Prostate gland (tissue), 2 donors: ENCODE data around the gene MDGA2. TPM values are rescaled to one million over a fixed set of nuclear protein-coding genes. Genes with fewer than 3 reads are reported as not detected.

Experiments used
- DNase-seq: peaks from one replicate; pipeline ENCODE4 v3.0.0-alpha.2; 2019; ENCODE audit warnings: low spot score
- H3K27ac ChIP-seq, 2 donors: fragments of 200-600 bp; sonication (generic); 2 replicates each; pipeline ENCODE4 v1.5.1; 2017 to 2019
- H3K27me3 ChIP-seq: fragments of 200-600 bp; sonication (generic); replicated peaks from 2 replicates; pipeline ENCODE4 v1.5.1; 2019; ENCODE audit not compliant: insufficient read depth
- H3K36me3 ChIP-seq, 2 donors: fragments of 200-600 bp; sonication (generic); 1 replicate in 1 of 2; 2 replicates in 1 of 2; pipeline versions ENCODE4 v1.5.1 to v1.8.1; 2017 to 2019
- H3K4me1 ChIP-seq: fragments of 200-600 bp; sonication (generic); replicated peaks from 2 replicates; pipeline ENCODE4 v1.5.1; 2019
- H3K4me3 ChIP-seq, 2 donors: fragments of 200-600 bp; sonication (generic); 2 replicates each; pipeline ENCODE4 v1.5.1; 2017 to 2019
- H3K9me3 ChIP-seq: fragments of 200-600 bp; sonication (generic); 2 replicates; pipeline ENCODE4 v1.5.1; 2017
- POLR2A ChIP-seq: fragments of 450-650 bp; IDR thresholded peaks from one replicate; pipeline ENCODE4 v1.6.1; 2016; ENCODE audit warnings: antibody characterized with exemption, mild to moderate bottlenecking
- POLR2AphosphoS5 ChIP-seq: sonication (generic); formaldehyde crosslinking; IDR thresholded peaks from one replicate; pipeline ENCODE4 v1.6.1; 2017; ENCODE audit warnings: antibody characterized with exemption
- WGBS: methylation state at CpG from one replicate; pipeline ENCODE4 v1.1.5; 2018; 5-methylcytosine and 5-hydroxymethylcytosine counted together
- intact Hi-C: fragments of 100-400 bp; cut with DNase I; formaldehyde crosslinking; loops from one replicate; pipeline ENCODE4 v1.14.2; 2022
- total RNA-seq, 2 donors: library from RNA; depleted of rRNA; stranded (reverse); fragments of >200 nt; gene quantifications; one replicate each; pipeline ENCODE4 v1.1.0, GENCODE V29; 2016
- TF ChIP-seq, protein P1 (sequence below), 4 experiments: fragments of 200-600 bp in 2 of 4; fragments of 450-650 bp in 2 of 4; sonication (generic) in 2 of 4; IDR thresholded peaks; 1 replicate in 3 of 4; 2 replicates in 1 of 4; pipeline ENCODE4 v1.5.1; 2016 to 2019; ENCODE audit warnings: antibody characterized with exemption in 4 of 4, mild to moderate bottlenecking in 2 of 4, moderate library complexity in 2 of 4

The MDGA2 gene
- total RNA-seq, 2 donors from 2014 or later, result 2.1 TPM; not detected in 1

DNA sequence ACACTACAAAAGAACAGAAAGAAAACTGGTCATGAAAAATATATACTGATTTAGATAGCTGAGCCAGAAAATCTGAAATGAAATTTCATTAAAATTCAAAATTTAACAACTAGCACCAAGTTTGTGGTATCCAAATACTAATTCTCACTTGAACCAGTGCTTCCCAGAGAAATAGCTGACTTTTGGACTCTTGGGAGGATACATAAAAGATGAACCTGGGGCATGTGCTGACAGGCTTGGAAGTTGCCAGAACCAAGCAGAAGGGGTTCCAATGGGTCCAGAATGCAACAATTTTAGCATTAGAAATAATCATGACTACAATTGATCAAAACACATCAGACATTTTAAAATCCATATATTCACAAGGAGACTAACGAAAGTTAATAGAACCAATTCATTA, 175.0 kb downstream of the MDGA2 start:
- Histone ChIP-seq H3K27ac (no peak overlapping the region), H3K4me3 (no peak overlapping the region), H3K27me3 (no peaks in the 10 kb centered on the region), H3K4me1 (no peaks in the 10 kb centered on the region), H3K36me3 (no peaks in the 10 kb centered on the region), H3K9me3 (no peaks in the 10 kb centered on the region)
- TF ChIP-seq, protein P1, sequence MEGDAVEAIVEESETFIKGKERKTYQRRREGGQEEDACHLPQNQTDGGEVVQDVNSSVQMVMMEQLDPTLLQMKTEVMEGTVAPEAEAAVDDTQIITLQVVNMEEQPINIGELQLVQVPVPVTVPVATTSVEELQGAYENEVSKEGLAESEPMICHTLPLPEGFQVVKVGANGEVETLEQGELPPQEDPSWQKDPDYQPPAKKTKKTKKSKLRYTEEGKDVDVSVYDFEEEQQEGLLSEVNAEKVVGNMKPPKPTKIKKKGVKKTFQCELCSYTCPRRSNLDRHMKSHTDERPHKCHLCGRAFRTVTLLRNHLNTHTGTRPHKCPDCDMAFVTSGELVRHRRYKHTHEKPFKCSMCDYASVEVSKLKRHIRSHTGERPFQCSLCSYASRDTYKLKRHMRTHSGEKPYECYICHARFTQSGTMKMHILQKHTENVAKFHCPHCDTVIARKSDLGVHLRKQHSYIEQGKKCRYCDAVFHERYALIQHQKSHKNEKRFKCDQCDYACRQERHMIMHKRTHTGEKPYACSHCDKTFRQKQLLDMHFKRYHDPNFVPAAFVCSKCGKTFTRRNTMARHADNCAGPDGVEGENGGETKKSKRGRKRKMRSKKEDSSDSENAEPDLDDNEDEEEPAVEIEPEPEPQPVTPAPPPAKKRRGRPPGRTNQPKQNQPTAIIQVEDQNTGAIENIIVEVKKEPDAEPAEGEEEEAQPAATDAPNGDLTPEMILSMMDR (IDR thresholded peaks at IDR 0.05), result no peak
- TF ChIP-seq POLR2AphosphoS5 (no peak), POLR2A (no peak)
- no peak for DNase-seq
- intact Hi-C loops, result no loop called here
- WGBS, result 100% methylated on average over 1 of the region's 1 CpG

DNA sequence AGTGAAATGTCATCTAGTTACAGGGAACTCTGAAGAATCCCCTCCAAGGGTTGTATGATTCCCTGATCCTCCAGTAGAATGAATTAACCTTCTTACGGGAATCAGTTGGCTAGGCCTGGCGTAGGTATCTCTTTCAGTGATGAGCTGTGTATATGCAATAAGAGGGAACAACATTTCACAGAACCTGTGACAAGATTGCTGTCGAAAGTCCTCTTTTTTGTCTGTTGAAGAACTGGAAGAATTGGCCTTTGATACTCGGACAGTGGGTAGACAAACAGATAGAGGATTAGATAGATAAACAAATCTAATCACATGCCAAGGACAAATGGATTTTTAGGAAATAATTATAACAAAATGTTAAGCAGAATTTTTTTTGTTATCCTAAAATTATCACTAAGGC, 184.6 kb downstream of the MDGA2 start:
- Histone ChIP-seq H3K9me3 (no peaks in the 10 kb centered on the region), H3K27ac (no peak overlapping the region), H3K4me3 (no peak overlapping the region), H3K36me3 (no peaks in the 10 kb centered on the region), H3K4me1 (no peaks in the 10 kb centered on the region), H3K27me3 (no peaks in the 10 kb centered on the region)
- intact Hi-C loops, result no loop called here
- WGBS, result 87% methylated on average over 4 of the region's 4 CpGs
- TF ChIP-seq POLR2AphosphoS5, result no peak
- no peak for TF ChIP-seq POLR2A
- TF ChIP-seq, protein P1 (IDR thresholded peaks at IDR 0.05), result no peak
- no peak for DNase-seq

DNA sequence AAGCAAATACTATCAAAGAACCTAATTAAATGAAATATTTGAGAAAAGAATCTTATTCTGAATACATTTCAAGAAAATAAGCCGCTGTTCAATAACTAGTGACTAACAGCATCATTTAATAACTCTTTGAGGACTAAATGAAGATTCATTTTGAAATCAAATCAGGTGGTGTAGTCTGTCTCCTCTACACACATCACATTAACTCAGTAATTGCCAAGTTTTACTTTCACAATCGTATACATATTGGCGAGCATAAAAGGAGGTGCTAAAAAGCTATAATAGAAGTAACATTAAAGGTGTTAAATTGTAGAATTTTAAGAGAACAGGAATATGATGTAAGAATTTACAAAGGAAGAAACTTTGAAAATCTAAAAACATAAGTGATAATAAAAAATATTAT, 185.1 kb downstream of the MDGA2 start:
- TF ChIP-seq POLR2AphosphoS5 (no peak), POLR2A (no peak)
- TF ChIP-seq, protein P1 (IDR thresholded peaks at IDR 0.05), result no peak
- 37% methylated on average over 3 of the region's 3 CpGs for WGBS
- H3K27ac ChIP-seq, result no peak overlapping the region

DNA sequence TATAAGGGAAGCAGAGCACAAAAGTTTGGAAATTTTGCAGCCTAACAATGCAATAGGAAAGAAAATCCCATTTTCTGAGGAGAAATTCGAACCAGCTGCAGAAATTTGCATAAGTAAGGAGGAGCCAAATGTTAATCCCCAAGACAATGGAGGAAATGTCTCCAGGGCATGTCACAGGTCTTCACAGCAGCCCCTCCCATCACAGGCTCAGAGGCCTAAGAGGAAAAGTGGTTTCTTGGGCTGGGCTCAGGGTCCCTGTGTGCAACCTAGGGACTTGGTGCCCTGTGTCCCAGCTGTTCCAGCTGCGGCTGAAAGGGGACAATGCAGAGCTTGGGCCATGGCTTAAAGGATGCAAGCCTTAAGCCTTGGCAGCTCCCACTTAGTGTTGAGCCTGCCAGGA, 190.0 kb downstream of the MDGA2 start:
- no peak for DNase-seq
- Histone ChIP-seq H3K4me3 (no peak overlapping the region), H3K9me3 (no peaks in the 10 kb centered on the region), H3K36me3 (no peaks in the 10 kb centered on the region), H3K27ac (no peak overlapping the region), H3K4me1 (no peaks in the 10 kb centered on the region), H3K27me3 (no peaks in the 10 kb centered on the region)
- TF ChIP-seq POLR2A, result no peak
- no peak for TF ChIP-seq POLR2AphosphoS5
- TF ChIP-seq, protein P1 (IDR thresholded peaks at IDR 0.05), result no peak
- intact Hi-C loops, result no loop called here
- 83% methylated on average over 2 of the region's 2 CpGs for WGBS

More for the DNA sequence above, 185.1 kb downstream of the MDGA2 start:
- H3K36me3 ChIP-seq, result no peaks in the 10 kb centered on the region
- DNase-seq, result no peak
- H3K27me3 ChIP-seq, result no peaks in the 10 kb centered on the region
- H3K4me1 ChIP-seq, result no peaks in the 10 kb centered on the region
- no peak overlapping the region for H3K4me3 ChIP-seq
- intact Hi-C loops, result no loop called here
- no peaks in the 10 kb centered on the region for H3K9me3 ChIP-seq

DNA sequence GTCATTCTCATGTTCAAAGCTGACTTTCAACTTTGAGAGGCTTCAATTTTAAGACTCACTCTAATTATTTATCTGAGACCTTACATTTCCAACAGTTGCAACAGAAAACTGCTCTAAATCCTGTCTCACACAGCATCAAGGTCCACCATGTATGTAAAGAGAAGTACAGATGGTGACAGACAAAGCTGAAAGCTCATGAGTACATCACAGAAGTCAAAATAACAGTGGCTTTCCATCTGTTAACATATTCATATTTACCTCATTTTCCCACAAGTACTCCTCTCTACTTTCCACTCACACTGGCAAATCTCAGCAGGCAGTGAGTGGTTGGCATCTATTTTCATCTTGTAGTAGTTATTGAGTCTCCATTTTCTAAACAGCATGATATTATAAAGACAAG, 192.0 kb downstream of the MDGA2 start:
- Histone ChIP-seq H3K36me3 (no peaks in the 10 kb centered on the region), H3K4me1 (no peaks in the 10 kb centered on the region), H3K9me3 (no peaks in the 10 kb centered on the region), H3K27me3 (no peaks in the 10 kb centered on the region), H3K4me3 (no peak overlapping the region), H3K27ac (no peak overlapping the region)
- DNase-seq, result no peak
- intact Hi-C loops, result no loop called here
- TF ChIP-seq POLR2AphosphoS5 (no peak), POLR2A (no peak)
- TF ChIP-seq, protein P1 (IDR thresholded peaks at IDR 0.05), result no peak
